NCI-H446 (cell line): ENCODE results near the gene CHRNA1.

Experiments used
- DNase-seq, 2 experiments: peaks; one replicate each; lab custom pipeline; 2025; lab: John Stamatoyannopoulos, UW

Gene CHRNA1

DNA sequence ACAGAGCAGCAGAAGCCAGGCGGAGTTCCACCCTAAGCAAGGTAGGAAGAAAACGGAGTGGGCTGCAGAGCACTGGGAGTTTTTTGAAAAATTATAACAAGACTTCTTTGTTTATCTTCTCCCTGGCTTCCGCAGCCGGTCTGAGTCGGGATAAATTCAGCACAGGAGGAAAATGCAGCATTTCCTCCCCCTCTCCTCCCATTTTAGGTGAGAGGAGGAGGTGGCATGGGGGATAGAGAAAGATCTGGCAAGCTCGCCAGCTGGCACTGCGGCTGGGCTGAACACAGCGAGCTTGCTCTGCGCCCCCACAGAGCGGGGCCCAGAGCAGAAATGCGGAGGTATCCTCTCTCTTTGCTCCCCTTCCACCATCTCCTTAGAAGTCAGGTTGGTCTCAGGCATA is 17.7 kb upstream of the CHRNA1 start:
- DNase-seq = no peak

DNA sequence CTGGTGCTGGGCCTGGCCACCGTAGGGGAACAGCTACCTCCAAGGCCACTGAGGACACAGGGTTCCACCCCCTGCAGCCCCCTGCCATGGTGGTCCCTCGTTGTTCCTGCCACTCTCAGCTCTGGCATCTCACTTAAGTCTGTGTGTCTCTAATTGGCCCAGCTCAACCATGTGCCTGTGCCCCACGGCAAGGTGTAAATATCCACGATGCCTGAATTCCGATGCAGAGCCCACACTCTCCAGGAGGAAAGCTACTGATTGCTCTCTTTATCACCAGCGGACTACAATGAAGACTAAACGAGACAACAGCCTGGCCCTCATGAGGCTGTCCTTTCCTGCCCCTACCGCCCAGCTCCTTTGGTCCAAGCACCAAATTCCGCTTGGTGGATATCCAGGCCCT is 17.0 kb upstream of the CHRNA1 start:
- DNase-seq = no peak

DNA sequence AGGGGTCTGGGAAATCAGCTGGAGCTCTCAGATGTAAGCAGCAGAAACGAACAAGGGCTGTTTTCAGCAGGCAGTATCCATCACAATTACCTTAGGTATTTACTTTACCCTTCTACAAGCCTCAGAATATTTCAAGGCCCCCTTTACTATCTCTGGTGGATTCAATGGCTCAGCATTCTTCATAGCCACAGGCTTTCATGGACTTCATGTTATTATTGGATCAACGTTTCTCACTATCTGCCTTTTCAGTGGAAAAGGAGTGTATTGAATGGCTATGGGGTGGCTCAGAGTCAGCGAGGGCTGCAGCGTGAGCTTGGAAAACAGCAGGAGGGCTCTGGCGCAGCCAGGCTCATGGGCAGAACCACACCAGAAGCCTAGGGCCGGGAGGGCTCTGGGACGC is 16.6 kb upstream of the CHRNA1 start:
- DNase-seq = no peak

DNA sequence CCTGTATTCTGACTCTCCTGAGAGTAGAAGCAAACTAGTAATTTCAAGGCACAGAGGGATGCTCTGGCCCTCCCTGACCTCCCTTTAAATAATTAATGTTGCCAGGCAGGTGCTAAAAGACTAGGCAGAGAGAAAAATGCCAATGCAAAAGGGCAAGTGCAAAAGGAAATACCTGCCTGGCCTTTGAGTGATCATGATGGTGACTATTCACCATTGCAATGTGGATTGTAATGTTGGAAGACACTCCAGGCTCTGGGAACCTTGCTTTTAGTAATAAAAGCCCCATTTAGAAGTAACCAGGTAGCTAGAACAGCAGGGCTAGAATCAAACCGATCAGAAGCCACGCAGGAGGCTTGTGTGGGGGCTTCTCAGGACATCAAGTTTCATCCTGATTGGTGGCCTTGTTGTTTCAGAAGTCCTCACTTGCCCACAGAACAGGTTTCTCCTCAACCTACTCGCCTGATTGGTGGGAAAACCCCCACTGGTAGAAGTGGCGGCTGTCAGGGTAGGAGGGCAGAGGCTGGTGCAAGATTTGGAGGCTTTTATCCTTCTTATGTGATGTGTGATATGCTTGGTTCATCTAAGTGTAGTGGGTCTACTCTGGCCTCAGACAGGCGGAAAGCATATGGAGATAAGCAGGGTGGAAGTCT is 16.0 kb upstream of the CHRNA1 start:
- no peak for DNase-seq

DNA sequence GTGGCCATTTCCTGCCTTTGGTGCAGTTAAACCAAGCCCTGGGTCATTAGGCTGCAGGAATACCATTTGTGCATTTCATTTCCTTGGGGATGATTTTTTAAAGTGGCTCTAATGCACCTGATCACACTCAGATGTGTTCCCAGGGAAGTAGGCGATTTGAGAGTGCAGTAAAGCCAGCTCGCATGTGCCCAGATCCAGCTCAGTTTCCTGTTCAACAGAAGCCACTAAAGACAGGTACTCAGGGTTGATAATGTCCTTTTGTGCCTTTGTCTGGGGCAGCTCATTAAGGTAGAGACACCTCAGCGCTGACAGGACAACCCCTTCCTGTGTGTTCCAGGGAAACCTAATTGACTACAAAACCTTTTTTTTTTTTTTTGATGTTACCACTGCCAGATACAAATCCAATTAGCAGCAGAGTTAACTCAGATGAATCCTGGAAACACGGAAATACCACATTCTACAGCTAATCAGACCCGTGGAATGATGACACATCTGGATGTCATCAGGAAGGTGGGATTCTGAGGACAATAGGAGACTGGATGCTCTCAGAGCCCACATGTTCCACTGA is 15.2 kb upstream of the CHRNA1 start:
- DNase-seq = no peak

DNA sequence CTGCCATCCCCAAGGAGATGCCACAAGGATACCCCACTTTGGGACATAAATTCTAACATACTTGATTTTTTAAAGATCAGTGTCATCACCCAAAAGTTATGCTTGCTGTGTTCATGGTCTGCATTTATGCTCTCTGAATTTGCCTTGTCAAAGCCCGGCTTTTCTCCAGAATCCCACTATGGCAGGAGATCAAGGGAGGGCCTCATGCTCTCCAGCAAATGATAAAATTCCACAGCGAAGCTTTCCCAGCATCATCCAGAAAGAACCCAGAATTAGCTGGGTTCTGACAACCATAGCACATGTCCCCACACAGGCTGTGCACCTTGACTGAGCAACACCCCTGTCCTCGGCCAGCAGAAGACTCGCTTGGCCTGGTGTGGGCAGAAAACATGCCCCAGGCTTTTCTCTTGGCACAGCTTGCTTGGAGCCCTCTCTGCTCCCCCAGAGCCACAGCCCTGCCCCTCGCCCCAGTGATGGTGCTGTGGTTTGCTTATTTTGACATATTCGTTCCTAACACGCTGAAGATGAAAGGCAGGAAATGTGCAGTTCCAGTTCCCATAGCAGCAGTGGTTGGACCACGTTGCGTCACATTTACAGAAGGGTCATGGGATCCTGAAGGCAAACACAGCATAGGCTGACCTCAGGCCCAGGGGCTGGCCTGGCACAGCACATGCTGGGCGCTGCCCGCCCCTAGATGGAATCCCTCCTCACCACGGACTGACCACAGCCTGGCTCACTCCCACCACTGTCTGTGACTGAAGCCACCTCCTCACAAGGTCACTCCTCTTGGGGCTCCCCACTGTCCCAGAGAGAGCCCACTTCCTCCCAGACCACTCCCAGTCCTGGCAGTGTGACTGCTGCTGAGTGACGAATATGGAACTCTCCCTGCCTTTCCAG is 14.1 kb upstream of the CHRNA1 start:
- no peak for DNase-seq

DNA sequence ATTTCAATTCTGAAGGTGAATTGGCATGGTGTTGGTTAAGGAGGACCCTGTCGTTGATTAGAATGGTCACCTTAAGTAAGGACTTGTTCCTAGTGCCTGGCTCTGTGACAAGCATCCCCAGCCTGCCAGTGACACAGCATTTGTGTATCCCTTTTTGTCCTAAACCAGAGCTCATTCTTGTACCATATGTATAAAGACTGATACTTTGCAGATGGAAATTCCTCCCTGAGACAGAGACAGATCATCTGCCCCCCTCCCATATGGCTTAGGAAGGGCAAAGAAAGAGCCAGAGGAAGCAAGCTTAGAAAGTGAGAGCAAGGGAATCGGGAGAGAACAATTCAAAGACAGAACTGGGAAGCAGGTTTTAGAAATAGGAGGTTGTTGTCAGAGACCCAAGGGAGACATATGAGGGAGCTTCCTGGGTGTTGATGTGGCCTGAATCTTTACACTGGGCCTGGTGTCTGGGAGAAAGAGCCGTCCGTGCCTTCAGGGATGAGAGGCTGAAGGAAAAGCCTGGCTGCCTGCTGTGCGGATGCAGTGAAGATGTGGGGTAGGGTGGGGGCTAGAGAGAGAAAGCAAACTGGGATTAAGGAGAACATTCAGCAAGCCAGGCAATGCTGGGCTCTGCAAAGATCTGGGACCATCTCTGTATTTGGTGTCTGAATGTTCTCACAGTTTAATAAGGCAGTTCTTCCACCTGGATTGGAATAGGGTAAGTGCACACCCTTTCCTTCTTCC is 13.2 kb upstream of the CHRNA1 start:
- DNase-seq = no peak

DNA sequence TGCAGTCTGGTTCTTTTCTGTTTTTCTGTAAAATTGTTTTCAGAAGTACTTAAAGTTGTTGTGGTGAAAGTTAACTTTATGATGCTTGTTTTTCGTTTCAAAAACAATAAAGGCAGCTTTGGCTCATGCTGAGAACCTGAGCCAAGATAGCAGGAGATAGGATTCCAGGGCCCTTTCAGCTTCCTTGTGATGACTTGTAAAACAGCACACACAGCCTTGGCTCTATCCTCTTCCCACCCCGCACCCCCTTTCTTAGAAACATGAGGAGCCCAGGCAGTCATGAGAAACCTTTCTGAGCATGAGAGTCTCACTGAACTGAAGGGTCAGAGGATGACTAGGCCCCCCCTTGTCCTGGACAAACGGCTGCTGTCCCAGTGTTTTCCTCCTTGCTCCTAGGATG is 12.4 kb upstream of the CHRNA1 start:
- DNase-seq = no peak

DNA sequence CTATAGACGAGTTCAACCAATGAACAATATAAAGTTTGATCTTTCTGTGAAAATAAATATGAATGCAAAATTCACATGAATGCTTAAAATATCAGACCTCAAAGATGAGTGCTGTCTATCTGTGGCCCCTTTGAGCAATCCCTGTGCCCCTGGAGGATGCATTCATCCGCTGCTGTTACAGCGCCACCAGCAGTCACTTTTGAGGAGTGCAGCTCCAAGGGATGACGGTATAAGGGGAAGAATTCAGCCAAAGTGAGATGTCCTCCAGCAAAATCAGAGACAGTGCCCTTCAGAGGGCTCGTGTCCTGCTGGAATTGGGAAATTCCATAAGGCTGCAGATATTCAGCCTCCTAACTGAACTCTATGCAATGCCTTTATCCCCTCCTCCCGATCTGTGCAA is 12.0 kb upstream of the CHRNA1 start:
- DNase-seq = no peak

DNA sequence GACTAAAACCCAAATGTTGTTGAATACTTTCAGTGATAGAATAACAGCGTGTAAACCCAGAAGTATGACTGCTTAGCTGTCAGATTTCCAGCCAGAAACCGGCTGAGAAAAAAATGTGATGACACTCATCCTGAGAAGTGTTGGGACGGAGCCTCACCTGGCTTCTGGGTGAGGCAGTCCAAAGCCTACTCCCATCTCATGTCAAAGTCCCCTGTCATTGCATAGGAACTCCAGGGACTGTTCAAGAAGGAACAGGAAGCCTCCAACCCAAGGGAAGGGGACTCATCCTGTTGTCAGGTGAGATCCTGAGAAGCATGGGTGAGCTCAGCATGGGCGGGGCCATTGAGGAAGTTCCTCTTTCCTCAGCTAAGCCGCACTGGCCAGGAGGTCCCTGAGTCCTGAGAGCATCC is 11.3 kb upstream of the CHRNA1 start:
- no peak for DNase-seq

DNA sequence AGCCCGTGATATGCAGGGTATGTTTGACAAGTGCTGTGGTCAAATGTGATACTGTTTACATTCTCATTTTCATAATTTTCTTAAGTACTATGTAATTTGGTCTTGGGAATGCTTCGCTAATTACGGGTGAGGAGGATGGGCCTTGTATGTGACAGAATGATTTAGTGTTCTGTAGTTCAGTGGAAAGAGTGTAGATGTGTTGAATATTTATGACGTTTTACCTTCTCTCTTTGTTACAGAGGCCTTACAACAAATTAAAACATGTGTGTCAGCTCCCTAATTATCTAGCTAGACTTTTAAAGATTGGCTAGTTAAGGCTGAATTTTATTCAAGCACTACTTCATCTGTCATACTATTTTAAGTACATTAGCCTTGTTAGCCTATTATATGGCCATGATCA is 10.6 kb upstream of the CHRNA1 start:
- DNase-seq = no peak

DNA sequence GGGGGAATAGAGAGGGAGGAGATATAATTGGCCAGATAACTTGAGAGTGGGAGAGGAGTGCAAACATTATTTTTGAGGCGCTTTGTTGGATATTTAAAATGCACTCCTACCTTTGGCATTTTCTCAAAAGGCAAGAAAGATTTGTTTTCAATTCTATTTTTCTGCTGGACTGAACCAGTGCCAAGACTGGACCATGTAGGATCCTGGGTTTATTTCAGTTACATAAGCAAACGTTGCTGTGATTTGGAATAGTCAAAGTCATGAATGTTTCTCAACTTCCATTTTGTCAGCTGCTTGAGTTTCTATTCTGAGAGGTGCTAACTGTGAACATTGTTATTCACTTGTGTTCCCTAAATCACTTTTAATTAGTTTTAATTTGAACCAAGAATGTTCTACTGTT is 8.9 kb upstream of the CHRNA1 start:
- DNase-seq = no peak

DNA sequence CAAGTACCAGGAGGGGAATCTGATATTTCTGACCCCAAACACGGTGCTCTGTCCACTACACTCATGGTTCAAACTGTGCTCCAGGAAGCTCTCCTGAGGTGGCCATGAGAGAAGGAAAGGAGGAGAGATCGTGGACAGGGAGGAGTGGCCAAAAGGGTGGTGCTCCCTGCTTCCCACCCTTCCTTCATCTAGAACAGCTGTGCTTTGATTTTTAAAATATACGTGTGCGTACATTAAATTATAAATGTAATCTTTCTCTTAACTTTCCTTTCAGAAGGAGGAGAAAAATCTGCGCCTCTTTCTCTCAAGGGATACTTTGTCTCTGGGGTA is 8.2 kb upstream of the CHRNA1 start:
- DNase-seq = no peak

DNA sequence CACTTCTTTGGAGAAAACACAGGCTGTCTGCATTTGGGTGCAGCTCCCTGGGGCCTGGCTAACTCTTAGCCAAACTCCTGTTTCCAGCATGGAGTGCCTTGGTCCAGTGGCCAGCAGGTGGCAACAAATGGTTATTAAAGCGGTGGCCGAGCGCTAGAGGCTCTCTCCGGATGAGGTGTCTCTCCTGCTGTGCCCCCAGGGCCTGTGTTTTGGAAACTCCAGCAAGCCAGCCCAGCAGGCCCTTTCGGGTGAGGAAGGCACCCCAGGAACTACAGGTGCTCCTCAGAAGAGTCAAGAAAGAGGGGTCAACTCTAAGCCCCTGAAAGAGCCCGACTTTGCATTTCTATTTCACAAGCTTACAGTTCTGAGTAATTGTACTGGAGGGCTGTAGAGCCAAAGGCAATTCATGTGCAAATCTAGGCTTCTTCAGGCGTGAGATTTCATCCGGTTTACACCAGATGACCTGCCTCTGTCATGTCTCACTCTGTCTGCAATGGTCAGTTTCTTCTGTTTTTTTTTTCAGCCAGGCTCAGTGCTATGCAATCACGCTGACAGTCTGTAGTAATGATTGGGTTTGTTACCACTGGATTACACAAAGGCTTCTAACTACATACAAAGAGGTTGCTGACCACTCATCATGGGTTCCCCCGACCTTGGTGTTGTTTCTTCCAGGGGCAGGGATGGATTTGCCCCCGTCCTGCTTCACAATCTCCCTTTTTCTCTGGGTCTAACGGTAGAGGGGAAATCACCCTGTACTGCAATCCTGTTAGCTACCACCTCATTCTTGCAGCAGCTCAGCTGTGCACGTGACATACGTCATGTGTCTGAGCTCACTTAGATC is 7.6 kb upstream of the CHRNA1 start:
- peak; percentile 36 to 80 for DNase-seq

DNA sequence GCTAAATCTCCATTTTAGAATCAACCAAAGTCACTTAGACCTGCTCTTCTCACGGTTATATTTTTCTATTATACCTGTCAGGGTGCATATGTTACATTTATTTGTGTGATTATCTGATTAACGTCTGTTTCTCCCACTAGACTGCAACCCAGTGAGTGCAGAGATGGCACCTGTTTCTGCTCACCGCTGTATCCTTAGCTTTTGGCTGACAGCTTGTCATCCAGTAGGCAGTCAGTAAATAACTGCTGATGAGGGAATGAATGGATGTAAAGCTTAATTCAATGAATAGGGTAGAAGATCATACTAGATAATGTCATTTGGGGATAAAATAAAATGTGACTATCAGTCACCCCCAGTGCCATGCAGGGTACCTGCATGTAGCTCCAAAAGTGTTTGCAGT is 6.9 kb upstream of the CHRNA1 start:
- DNase-seq = no peak

DNA sequence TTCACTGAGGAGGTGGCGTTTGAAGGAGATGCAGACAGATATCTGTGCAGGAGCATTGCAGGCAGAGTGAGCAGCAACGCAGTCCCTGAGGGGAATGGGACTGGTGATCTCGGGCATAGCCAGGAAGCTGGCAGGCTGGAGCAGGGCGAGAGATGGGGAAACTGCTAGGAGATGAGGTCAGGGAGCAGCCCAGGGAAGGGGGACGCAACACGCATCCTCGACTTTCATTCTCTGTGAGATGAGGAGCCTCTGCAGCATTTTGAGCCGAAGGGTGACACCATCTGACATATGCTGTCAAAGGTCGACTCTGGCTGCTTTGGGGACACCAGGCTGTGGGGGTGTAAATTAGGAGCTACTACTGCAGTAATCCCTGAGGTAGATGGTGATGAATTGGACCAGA is 4.3 kb upstream of the CHRNA1 start:
- DNase-seq = no peak

DNA sequence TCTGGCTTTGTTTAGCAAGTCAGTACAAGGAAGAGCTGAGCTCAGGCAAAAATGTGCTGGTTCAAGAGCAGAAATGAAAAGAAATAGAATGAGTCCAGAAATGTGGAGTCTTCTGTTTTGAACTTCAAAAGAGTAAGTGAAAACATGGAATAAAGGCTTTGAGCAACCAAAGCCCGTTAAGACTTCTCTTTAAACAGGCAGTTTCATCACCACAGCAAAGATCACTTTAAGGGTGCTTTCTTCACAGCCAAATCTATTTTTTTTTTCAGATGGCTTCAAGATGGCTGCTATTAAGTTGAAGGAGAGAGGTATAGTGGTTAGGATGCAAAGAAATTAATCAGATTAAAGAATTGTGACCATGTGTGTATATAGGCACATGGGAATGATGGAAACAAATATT is 2.0 kb upstream of the CHRNA1 start:
- DNase-seq = no peak

DNA sequence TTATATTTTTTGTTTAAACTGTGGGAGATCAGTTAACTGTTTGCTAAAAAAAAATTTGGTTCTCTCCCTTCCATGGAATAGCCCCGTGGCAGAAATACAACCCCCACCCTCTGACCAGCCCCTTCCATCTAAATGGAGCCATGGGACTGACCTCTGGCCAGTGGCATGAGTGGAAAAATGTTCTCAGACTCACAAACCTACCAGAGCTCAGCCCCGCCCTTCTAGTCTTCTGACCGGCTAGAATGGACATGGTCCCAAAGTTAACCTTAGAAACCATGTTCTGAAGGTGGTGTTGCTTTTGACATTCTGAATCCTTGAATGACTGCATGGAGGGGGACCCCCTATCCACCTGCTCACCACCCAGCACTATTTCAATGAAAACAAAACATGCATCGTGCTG is 1.3 kb upstream of the CHRNA1 start:
- no peak for DNase-seq

DNA sequence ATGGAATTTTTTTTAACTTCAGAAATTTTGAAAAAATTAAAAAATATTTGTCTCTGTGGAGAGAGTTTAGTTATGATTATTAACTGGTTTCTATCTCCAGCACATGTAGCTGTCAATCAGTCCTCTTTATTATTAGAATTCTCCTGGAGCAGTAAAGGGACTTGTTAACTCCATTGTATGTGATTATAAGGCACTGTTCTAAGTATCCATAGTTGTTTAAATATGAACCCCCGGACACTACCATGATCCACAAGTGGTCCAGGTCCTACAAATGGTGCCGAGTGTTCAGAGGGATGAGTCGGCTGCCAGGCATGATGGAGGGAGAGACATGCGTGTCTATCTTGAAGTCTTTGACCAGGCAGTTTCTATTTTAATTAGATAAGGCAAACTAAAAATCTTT is 492 bp downstream of the CHRNA1 start:
- DNase-seq = no peak

DNA sequence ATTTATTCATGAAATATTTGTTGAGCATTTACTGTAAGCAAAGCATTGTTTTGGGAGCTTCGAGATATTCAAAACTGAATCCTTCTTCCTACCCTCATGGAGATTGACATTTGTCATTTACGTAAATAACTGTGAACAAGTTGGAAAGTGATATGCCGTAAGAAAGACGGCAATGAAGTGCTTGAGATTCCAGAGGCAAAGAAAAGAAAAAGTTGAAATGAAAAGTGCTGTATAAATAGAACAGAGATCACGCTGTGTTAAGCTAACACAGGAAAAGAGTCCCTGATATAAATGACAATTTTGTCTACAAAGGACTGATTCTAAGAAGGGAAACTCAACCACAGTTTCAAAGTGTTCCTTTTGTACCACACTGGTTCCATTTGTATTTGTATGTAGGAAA is 1.8 kb downstream of the CHRNA1 start:
- no peak for DNase-seq

DNA sequence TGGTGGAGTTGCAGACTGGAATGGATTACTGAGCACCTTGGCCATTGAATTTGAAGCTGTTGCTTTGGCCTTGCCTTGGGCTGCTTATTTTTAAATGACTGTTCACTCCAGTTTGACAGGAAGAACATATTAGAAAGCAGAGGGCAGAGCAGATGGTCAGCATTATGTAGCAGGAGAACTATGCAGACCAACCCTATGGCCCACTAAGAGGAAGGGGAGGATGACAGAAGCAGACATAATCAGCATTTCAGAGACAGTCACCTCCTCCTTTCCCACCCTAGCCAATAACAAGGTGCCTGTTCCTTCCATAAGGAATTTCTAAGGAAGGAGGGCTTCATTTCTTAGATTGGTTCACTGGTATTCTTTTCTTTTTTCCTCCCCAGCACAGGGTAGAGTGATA is 2.4 kb downstream of the CHRNA1 start:
- DNase-seq = no peak
